GM12892 (cell line): Measurements from ENCODE around the gene ATAT1.

ENCODE experiments used
- POLR2A ChIP-seq: IDR thresholded peaks from 2 replicates; pipeline ENCODE4 v1.6.1; 2011; ENCODE audit warnings: low read depth, low read length, control low read depth
- POLR2AphosphoS5 ChIP-seq: IDR thresholded peaks from 2 replicates; pipeline ENCODE4 v1.6.1; 2011; ENCODE audit warnings: low read depth, low read length, control low read depth
- TAF1 ChIP-seq: IDR thresholded peaks from 2 replicates; pipeline ENCODE4 v1.6.1; 2011; ENCODE audit warnings: low read depth, mild to moderate bottlenecking, control low read depth, low read length, borderline replicate concordance

DNA sequence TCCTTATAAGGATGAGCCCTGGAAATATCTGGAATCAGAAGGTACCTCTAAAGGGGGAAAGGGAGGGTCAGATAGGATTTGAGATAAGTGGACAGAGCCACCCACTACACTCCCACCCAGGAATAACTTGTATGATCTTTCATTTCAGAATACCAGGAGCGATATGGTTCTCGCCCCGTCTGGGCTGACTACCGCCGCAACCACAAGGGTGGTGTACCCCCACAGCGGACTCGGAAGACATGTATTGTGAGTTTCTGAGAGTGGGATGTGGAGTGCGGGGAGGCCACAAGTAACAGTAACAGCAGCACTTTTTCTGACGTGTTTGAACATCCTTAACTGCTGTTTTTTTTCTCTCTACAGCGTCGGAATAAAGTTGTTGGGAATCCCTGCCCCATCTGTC, 7.1 kb upstream of the ATAT1 start:
- no peak for TF ChIP-seq TAF1
- TF ChIP-seq POLR2AphosphoS5 = no peak
- no peak for TF ChIP-seq POLR2A
